ENCODE data around the gene TNF. TPM values are rescaled to one million over a fixed set of nuclear protein-coding genes. Genes with fewer than 3 reads are reported as not detected.

TNF gene
- total and polyA plus RNA-seq, 7 experiments from 2014 or later: 0.73 to 125 (median 5.4) TPM

DNA sequence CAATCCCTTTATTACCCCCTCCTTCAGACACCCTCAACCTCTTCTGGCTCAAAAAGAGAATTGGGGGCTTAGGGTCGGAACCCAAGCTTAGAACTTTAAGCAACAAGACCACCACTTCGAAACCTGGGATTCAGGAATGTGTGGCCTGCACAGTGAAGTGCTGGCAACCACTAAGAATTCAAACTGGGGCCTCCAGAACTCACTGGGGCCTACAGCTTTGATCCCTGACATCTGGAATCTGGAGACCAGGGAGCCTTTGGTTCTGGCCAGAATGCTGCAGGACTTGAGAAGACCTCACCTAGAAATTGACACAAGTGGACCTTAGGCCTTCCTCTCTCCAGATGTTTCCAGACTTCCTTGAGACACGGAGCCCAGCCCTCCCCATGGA is 2.2 kb downstream of the TNF start:
- H3K36me3 Mint-ChIP-seq: peaks cover 11 to 68% (median 16%) of the 10 kb centered on the region in 5 donors
- ChIA-PET POLR2A (interaction anchor here (53.8 to 66.4 kb wide), 2 partner anchors 13 to 18 kb away, joined by 3078 read pairs; partner anchors contain the start of genes AIF1, ATP6V1G2, DDX39B and LST1), CTCF (interaction anchor here (0.9 to 18.2 kb wide), 5 partner anchors 7 to 27 kb away, joined by 3 to 687 read pairs (median 41); partner anchors contain the start of genes ATP6V1G2, LST1, LTB and NCR3)
- H3K4me1 ChIP-seq (ENCODE audit: control insufficient read depth in 2 of 2, insufficient read depth in 2 of 2, low read length in 2 of 2): peaks cover 50 to 58% of the 10 kb centered on the region in 2 donors
- H3K27ac ChIP-seq (ENCODE audit: low read depth, low read length): peak overlapping the region; percentile 97
- H3K4me1 Mint-ChIP-seq: peaks cover 57 to 83% (median 75%) of the 10 kb centered on the region in 7 donors
- intact Hi-C loops (cut with micrococcal nuclease): loop anchor here in 1 of 2 donors (5.0 kb wide), 1 partner anchor 160 kb away; the partner anchor contains the start of gene CLIC1
- DNase-seq (no peak), ATAC-seq (no peak)
- H3K4me3 Mint-ChIP-seq: peak overlapping the region; percentile 85 to 99 (median 93)
- H3K9me3 ChIP-seq (ENCODE audit: control insufficient read depth in 2 of 3, low read length in 3 of 3): no peaks in the 10 kb centered on the region
- peaks cover 4 to 20% (median 5%) of the 10 kb centered on the region in 3 experiments for H3K36me3 ChIP-seq (ENCODE audit: control insufficient read depth in 2 of 3, insufficient read depth in 3 of 3, low read length in 3 of 3)
- H3K4me3 ChIP-seq (ENCODE audit: low read length): peak overlapping the region; percentile 77
- peaks cover 0 to 3% (median 0%) of the 10 kb centered on the region in 5 donors for H3K27me3 Mint-ChIP-seq
- H3K27me3 ChIP-seq (ENCODE audit: control insufficient read depth in 2 of 2, insufficient read depth in 2 of 2, low read length in 2 of 2): no peaks in the 10 kb centered on the region
- H3K9me3 Mint-ChIP-seq: no peaks in the 10 kb centered on the region
- peak overlapping the region in 8 of 9 donors; percentile 93 to 99 (median 98) for H3K27ac Mint-ChIP-seq

DNA sequence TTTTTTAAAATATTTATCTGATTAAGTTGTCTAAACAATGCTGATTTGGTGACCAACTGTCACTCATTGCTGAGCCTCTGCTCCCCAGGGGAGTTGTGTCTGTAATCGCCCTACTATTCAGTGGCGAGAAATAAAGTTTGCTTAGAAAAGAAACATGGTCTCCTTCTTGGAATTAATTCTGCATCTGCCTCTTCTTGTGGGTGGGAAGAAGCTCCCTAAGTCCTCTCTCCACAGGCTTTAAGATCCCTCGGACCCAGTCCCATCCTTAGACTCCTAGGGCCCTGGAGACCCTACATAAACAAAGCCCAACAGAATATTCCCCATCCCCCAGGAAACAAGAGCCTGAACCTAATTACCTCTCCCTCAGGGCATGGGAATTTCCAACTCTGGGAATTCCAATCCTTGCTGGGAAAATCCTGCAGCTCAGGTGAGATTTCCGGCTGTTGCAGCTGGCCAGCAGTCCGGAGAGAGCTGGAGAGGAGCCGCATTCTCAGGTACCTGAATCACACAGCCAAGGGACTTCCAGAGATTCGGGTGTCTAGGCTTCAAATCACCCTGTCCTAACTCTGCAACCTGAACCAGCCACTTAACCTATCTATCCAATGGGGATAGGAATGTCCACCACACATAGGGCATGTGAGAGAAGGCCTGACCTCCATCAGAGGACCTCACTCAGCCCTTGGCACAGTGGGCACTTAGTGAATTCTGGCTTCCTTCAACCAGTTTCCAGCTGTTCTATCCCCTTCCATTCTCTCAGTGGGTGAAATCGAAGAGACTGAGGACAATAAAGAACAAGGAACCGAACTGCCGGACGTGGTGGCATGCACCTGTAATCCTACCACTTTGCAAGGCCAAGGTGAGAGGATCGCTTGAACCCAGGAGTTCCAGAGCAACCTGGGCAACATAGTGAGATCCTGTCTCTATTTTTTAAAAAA is 3.1 kb downstream of the TNF start:
- H3K27ac ChIP-seq (ENCODE audit: low read depth, low read length): peak overlapping the region; percentile 97

DNA sequence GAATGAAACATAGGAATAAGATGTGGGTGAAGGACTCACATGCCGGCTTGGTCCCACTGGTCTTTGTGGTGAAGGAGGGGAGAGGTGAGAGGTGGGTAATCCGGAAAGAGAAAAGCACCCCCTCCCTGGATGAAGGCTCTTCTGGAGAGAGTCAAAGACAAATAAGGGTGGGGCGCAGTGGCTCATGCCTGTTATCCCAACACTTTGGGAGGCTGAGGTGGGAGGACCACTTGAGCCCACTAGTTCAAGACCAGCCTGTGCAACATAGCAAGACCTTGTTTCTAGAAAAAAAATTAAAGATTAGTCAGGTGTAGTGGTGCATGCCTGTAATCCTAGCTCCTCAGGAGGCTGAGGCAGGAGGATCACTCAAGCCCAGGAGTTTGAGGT is 3.7 kb downstream of the TNF start:
- Histone ChIP-seq H3K4me1 (ENCODE audit: control insufficient read depth in 2 of 2, insufficient read depth in 2 of 2, low read length in 2 of 2) (peaks cover 50 to 56% of the 10 kb centered on the region in 2 donors), H3K36me3 (ENCODE audit: control insufficient read depth in 2 of 3, insufficient read depth in 3 of 3, low read length in 3 of 3) (peaks cover 4 to 20% (median 5%) of the 10 kb centered on the region in 3 experiments), H3K4me3 (ENCODE audit: low read length) (peak overlapping the region; percentile 97), H3K27ac (ENCODE audit: low read depth, low read length) (peak overlapping the region; percentile 97), H3K27me3 (ENCODE audit: control insufficient read depth in 2 of 2, insufficient read depth in 2 of 2, low read length in 2 of 2) (no peaks in the 10 kb centered on the region), H3K9me3 (ENCODE audit: control insufficient read depth in 2 of 3, low read length in 3 of 3) (no peaks in the 10 kb centered on the region)
- Mint-ChIP-seq H3K4me3 (peak overlapping the region; percentile 80 to 100 (median 99)), H3K27me3 (peaks cover 0 to 3% (median 0%) of the 10 kb centered on the region in 5 donors), H3K9me3 (no peaks in the 10 kb centered on the region), H3K27ac (peak overlapping the region; percentile 94 to 100 (median 97)), H3K4me1 (peaks cover 52 to 80% (median 68%) of the 10 kb centered on the region in 7 donors), H3K36me3 (peaks cover 11 to 68% (median 17%) of the 10 kb centered on the region in 5 donors)
- ChIA-PET POLR2A (interaction anchor here (0.9 to 66.4 kb wide), 6 partner anchors 15 to 115 kb away, joined by 3 to 3078 read pairs (median 22); partner anchors contain the start of genes AIF1, ATP6V1G2, C6orf47 and DDX39B), CTCF (interaction anchor here (4.2 to 18.2 kb wide), 3 partner anchors 9 to 28 kb away, joined by 22 to 687 read pairs (median 298); partner anchors contain the start of genes ATP6V1G2, NCR3 and NFKBIL1)
- DNase-seq (no peak), ATAC-seq (no peak)
- intact Hi-C loops (cut with micrococcal nuclease): loop anchor here in 1 of 2 donors (5.0 kb wide), 1 partner anchor 158 kb away; the partner anchor contains the start of gene CLIC1

More for the DNA sequence above, 3.1 kb downstream of the TNF start:
- Mint-ChIP-seq H3K4me3 (peak overlapping the region; percentile 80 to 100 (median 99)), H3K4me1 (peaks cover 56 to 81% (median 72%) of the 10 kb centered on the region in 7 donors), H3K9me3 (no peaks in the 10 kb centered on the region), H3K27me3 (peaks cover 0 to 3% (median 0%) of the 10 kb centered on the region in 5 donors), H3K36me3 (peaks cover 11 to 71% (median 19%) of the 10 kb centered on the region in 5 donors), H3K27ac (peak overlapping the region; percentile 94 to 100 (median 97))
- H3K4me1 ChIP-seq (ENCODE audit: control insufficient read depth in 2 of 2, insufficient read depth in 2 of 2, low read length in 2 of 2): peaks cover 49 to 56% of the 10 kb centered on the region in 2 donors
- intact Hi-C loops (cut with micrococcal nuclease): loop anchor here in 1 of 2 donors (5.0 kb wide), 1 partner anchor 159 kb away; the partner anchor contains the start of gene CLIC1
- peaks cover 4 to 20% (median 5%) of the 10 kb centered on the region in 3 experiments for H3K36me3 ChIP-seq (ENCODE audit: control insufficient read depth in 2 of 3, insufficient read depth in 3 of 3, low read length in 3 of 3)
- H3K27me3 ChIP-seq (ENCODE audit: control insufficient read depth in 2 of 2, insufficient read depth in 2 of 2, low read length in 2 of 2): no peaks in the 10 kb centered on the region
- no peak for ATAC-seq
- no peak for DNase-seq
- peak overlapping the region; percentile 25 for H3K4me3 ChIP-seq (ENCODE audit: low read length)
- H3K9me3 ChIP-seq (ENCODE audit: control insufficient read depth in 2 of 3, low read length in 3 of 3): no peaks in the 10 kb centered on the region
- POLR2A ChIA-PET: interaction anchor here (0.6 to 66.4 kb wide), 5 partner anchors 14 to 907 kb away, joined by 3 to 3078 read pairs (median 36); partner anchors contain the start of genes AIF1, ATP6V1G2, C6orf47 and DDX39B
- CTCF ChIA-PET: interaction anchor here (0.6 to 18.2 kb wide), 5 partner anchors 7 to 163 kb away, joined by 3 to 687 read pairs (median 41); partner anchors contain the start of genes ATP6V1G2, LST1, LTB and NCR3

DNA sequence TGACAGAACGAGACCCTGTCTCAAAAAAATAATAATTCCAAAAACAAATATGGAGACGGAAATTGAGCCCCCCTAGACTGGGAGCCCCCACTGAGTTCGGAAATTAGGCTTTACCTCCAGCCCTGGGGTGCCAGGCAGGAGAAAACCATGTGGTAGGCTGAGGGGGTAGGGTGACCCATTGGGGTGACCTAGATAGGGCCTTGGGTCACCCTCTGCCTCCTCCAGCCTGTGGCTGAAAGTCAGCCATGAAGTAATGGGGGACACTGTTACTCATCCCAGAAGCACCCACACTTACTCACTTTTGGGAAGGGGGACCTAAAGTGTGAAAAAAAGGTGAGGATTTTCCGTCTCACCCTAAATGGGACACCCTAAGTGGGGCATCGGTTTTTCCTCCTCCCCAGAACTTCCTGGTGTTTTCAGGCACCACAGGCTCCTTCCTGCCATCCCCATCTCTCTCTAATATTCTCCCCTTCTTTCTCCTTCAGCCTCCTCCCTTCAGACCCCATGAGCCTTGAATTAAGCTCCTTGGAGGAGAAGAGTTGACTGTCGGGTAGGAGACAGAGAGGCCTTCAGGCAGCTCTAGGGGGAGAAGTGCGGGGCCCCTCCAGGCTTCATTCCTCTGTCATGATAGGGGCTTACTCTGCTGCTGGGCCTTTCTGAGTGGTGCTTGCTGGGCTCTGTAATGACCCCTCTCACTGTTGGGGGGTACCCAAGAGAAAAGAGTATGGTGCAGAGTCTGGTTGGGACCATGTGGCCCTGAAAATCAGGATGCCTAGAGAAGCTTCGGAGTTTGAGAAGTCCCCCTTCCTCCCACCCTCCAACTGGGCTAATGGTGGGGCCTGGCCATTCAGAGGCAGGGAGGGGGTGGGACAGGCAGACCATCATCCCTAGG is 4.4 kb downstream of the TNF start:
- Histone ChIP-seq H3K9me3 (ENCODE audit: control insufficient read depth in 2 of 3, low read length in 3 of 3) (no peaks in the 10 kb centered on the region), H3K36me3 (ENCODE audit: control insufficient read depth in 2 of 3, insufficient read depth in 3 of 3, low read length in 3 of 3) (peaks cover 4 to 20% (median 5%) of the 10 kb centered on the region in 3 experiments), H3K4me3 (ENCODE audit: low read length) (peak overlapping the region; percentile 97), H3K27me3 (ENCODE audit: control insufficient read depth in 2 of 2, insufficient read depth in 2 of 2, low read length in 2 of 2) (no peaks in the 10 kb centered on the region), H3K27ac (ENCODE audit: low read depth, low read length) (peak overlapping the region; percentile 97), H3K4me1 (ENCODE audit: control insufficient read depth in 2 of 2, insufficient read depth in 2 of 2, low read length in 2 of 2) (peaks cover 50 to 54% of the 10 kb centered on the region in 2 donors)
- ATAC-seq (no peak), DNase-seq (peak in 1 of 9 donors; percentile 47)
- peaks cover 0 to 3% (median 0%) of the 10 kb centered on the region in 5 donors for H3K27me3 Mint-ChIP-seq
- H3K27ac Mint-ChIP-seq: peak overlapping the region; percentile 94 to 100 (median 97)
- H3K4me1 Mint-ChIP-seq: peaks cover 46 to 80% (median 67%) of the 10 kb centered on the region in 7 donors
- H3K4me3 Mint-ChIP-seq: peak overlapping the region; percentile 88 to 100 (median 99)
- peaks cover 11 to 66% (median 16%) of the 10 kb centered on the region in 5 donors for H3K36me3 Mint-ChIP-seq
- POLR2A ChIA-PET: interaction anchor here (0.6 to 66.4 kb wide), 13 partner anchors 16 to 1236 kb away, joined by 3 to 3078 read pairs (median 4); partner anchors contain the start of genes AIF1, ATP6V1G2, C6orf47 and DDX39B
- H3K9me3 Mint-ChIP-seq: no peaks in the 10 kb centered on the region
- intact Hi-C loops (cut with micrococcal nuclease): loop anchor here (1.0 to 5.0 kb wide), 7 partner anchors 7 to 158 kb away; partner anchors contain the start of genes CLIC1 (in 1 of the 2) and LTA (in 1 of the 2)
- CTCF ChIA-PET: interaction anchor here (0.6 to 18.2 kb wide), 11 partner anchors 9 to 251 kb away, joined by 3 to 687 read pairs (median 6); partner anchors contain the start of genes ATP6V1G2, DDX39B, NCR3 and NFKBIL1

DNA sequence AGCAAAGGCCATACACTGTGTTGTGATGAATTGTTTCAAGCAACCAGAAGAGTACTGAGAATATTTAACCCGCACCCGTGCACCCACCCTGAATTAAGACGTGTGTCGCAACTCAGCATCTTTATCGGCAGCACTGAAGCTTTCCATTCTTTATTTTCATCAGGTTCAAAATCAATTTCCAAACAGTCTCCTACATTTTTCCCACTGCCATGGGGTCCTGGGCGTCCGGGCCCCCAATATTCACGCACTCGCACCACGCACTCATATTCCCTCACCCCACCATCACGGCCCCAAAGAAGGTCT is 5.0 kb downstream of the TNF start:
- H3K4me3 ChIP-seq (ENCODE audit: low read length): peak overlapping the region; percentile 97
- peaks cover 4 to 20% (median 5%) of the 10 kb centered on the region in 3 experiments for H3K36me3 ChIP-seq (ENCODE audit: control insufficient read depth in 2 of 3, insufficient read depth in 3 of 3, low read length in 3 of 3)
- intact Hi-C loops (cut with micrococcal nuclease): loop anchor here in 1 of 2 donors (1.0 to 2.0 kb wide), 6 partner anchors 8 to 88 kb away; partner anchors contain the start of gene LTA
- H3K27me3 ChIP-seq (ENCODE audit: control insufficient read depth in 2 of 2, insufficient read depth in 2 of 2, low read length in 2 of 2): no peaks in the 10 kb centered on the region
- Mint-ChIP-seq H3K27ac (peak overlapping the region; percentile 94 to 100 (median 97)), H3K27me3 (peaks cover 0 to 2% (median 0%) of the 10 kb centered on the region in 5 donors), H3K9me3 (no peaks in the 10 kb centered on the region), H3K4me3 (peak overlapping the region; percentile 88 to 100 (median 99)), H3K4me1 (peaks cover 47 to 80% (median 63%) of the 10 kb centered on the region in 7 donors), H3K36me3 (peaks cover 11 to 65% (median 16%) of the 10 kb centered on the region in 5 donors)
- no peak for DNase-seq
- H3K4me1 ChIP-seq (ENCODE audit: control insufficient read depth in 2 of 2, insufficient read depth in 2 of 2, low read length in 2 of 2): peaks cover 50 to 55% of the 10 kb centered on the region in 2 donors
- ChIA-PET CTCF (interaction anchor here (0.6 to 18.2 kb wide), 12 partner anchors 10 to 250 kb away, joined by 3 to 687 read pairs (median 6); partner anchors contain the start of genes ATP6V1G2, DDX39B, NCR3 and NFKBIL1), POLR2A (interaction anchor here (0.6 to 66.4 kb wide), 11 partner anchors 15 to 1390 kb away, joined by 3 to 3078 read pairs (median 5); partner anchors contain the start of genes AIF1, ATP6V1G2, C6orf47 and DDX39B)
- peak overlapping the region; percentile 97 for H3K27ac ChIP-seq (ENCODE audit: low read depth, low read length)
- ATAC-seq: no peak
- no peaks in the 10 kb centered on the region for H3K9me3 ChIP-seq (ENCODE audit: control insufficient read depth in 2 of 3, low read length in 3 of 3)

Measured in naive thymus-derived CD4-positive, alpha-beta T cell (primary cell).